Fibroblast of mammary gland (primary cell): ENCODE results near the gene ADD2.
A peak's percentile ranks its signal among the peaks of the same experiment; 100 is the strongest.
"Not testable (repeated sequence)": the region's sequence is repeated elsewhere in the genome, so short reads cannot be mapped to it uniquely, and the experiment has no call there.

Experiments used
- DNase-seq: peaks from one replicate; pipeline ENCODE4 v3.0.0-alpha.2; 2010; ENCODE audit warnings: low read depth
- H3K4me3 ChIP-seq: 2 replicates; pipeline ENCODE4 v1.5.1; 2011; ENCODE audit warnings: low read depth, mild to moderate bottlenecking, low read length, moderate library complexity; ENCODE audit not compliant: control insufficient read depth
- CTCF ChIP-seq: conservative IDR thresholded peaks from 2 replicates; pipeline ENCODE4 v1.5.1; 2011; ENCODE audit warnings: low read depth, low read length, inconsistent platforms; ENCODE audit not compliant: control insufficient read depth, insufficient read depth

The ADD2 gene

DNA sequence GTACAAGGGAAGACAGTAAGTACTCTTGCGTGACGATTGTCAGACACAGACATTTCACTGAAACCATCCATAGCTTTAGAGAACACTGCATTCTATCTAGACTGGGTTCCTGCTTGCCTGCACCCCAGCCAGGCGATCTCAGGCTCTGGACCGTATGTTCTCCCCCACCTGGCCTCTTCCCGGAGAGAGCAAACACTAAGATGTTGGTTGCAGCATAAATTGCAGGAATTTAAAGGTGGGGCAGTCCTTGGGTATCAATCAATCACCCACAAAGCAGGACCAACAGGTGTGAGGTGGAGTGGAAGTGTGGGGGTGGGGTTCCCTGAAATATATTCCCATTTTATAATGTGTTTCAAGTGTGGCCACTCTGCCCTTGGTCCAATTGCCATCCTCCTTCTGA is 110.8 kb downstream of the ADD2 start:
- no peak overlapping the region for H3K4me3 ChIP-seq
- no peak for DNase-seq
- no peak for TF ChIP-seq CTCF

GRCh38 chr2:70656421-70657010 is 111.5 kb downstream of the ADD2 start:
- H3K4me3 ChIP-seq, result no peak overlapping the region
- no peak for TF ChIP-seq CTCF
- DNase-seq, result no peak

- TF ChIP-seq CTCF, result no peak
- no peak for DNase-seq
- H3K4me3 ChIP-seq, result no peak overlapping the region
Observed at GRCh38 chr2:70655786-70656185, 112.2 kb downstream of the ADD2 start.

- not testable (repeated sequence) for H3K4me3 ChIP-seq
- peak; percentile 37 for DNase-seq
- TF ChIP-seq CTCF, result peak; percentile 51
Observed at GRCh38 chr2:70655211-70655610, 112.8 kb downstream of the ADD2 start.

GRCh38 chr2:70651727-70652126 is 116.3 kb downstream of the ADD2 start:
- no peak for DNase-seq
- TF ChIP-seq CTCF, result no peak
- no peak overlapping the region for H3K4me3 ChIP-seq

DNA sequence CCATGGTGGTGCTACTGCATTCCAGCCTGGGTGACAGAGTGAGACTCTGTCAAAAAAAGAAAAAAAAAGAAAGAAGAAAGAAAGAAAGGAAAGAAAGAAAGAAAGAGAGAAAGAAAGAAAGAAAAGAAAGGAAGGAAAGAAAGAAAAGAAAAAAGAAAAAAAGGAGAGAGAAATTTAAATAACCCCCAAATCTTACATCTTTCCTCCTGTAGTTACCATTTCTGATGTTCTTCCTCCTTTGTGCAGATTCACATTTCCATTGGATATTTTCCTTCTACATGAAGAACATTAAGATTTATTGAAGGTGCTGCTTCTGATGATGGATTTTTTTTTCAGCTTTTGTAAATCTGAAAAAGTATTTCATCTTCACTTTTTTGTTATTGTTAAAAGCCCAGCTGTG is 117.0 kb downstream of the ADD2 start:
- H3K4me3 ChIP-seq, result no peak overlapping the region
- no peak for TF ChIP-seq CTCF

DNA sequence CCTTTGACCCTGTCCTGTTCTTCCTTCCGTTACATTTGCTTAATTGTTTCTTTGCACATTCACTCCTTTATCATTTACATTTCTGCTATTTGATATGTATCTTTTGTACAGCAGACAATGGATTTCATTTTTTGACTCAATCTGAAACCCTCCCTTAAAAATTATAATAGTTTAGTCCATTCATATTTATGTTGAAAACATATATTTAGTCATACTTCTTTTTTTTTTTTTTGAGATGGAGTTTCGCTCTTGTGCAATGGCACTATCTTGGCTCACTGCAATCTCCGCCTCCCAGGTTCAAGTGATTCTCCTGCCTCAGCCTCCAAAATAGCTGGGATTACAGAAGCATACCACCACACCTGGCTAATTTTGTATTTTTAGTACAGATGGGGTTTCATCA is 119.0 kb downstream of the ADD2 start:
- no peak overlapping the region for H3K4me3 ChIP-seq
- DNase-seq, result no peak
- no peak for TF ChIP-seq CTCF

More for the DNA sequence above, 117.0 kb downstream of the ADD2 start:
- no peak for DNase-seq
